Measurements from ENCODE around the gene H2AZ2. TPM values are rescaled to one million over a fixed set of nuclear protein-coding genes. Genes with fewer than 3 reads are reported as not detected.
"Not testable (repeated sequence)": the region's sequence is repeated elsewhere in the genome, so short reads cannot be mapped to it uniquely, and the experiment has no call there.

H2AZ2 gene
- total and polyA plus RNA-seq, 5 donors, result 163 to 233 (median 220) TPM

DNA sequence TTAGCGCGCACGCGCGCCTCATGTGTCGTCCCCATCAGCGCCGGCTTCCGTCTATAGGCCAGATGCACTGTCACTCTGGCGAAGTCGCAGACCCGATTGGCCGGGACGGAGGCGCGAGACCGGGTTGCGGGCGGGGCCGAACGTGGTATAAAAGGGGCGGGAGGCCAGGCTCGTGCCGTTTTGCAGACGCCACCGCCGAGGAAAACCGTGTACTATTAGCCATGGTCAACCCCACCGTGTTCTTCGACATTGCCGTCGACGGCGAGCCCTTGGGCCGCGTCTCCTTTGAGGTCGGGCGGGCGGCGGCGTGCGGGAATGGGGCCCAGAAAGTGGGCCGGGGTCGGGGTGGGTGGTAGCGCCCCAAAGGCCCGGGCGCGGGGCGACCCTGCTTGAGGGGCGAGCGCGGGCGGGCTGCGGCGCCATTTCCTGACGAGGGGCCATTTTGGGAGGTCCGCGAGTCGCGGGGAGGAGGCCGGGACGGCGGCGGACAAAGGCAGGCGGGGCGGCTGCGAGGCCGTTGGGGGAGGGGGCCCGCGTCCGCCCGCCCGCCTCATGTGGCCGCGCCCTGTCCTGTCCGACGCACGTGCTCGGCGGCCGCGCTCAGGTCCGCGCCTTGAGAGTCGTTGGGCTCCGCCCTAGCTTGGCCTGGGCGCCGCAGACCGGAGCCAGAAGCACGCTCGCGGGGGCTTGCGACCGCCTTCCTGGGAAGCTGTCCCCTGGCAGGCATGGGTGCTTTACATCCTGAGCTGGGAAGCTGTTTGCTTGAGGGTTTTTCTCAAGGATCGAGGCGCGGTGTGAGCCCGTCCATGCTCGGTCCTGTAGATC, 51.2 kb downstream of the H2AZ2 start, which contains the start of gene PPIA:
Gene PPIA, plus strand, starts transcription at position 178 of the 825 bp plus-strand sequence. Its CDS starts 44 bp downstream, at position 222.
- under 1% methylated on average over 99 of the region's 99 CpGs for WGBS
- H3K4me1 ChIP-seq (ENCODE audit: control insufficient read depth, insufficient read depth, low read length), result no peaks in the 10 kb centered on the region
- ATAC-seq (peak; percentile 96), DNase-seq (peak; percentile 99 to 100 (median 100))
- intact Hi-C loops (cut with DNase I), result loop anchor here in 1 of 4 donors (5.0 kb wide), 1 partner anchor 51 kb away; the partner anchor contains the start of gene H2AZ2
- H3K27me3 ChIP-seq (ENCODE audit: control insufficient read depth, insufficient read depth), result no peaks in the 10 kb centered on the region
- peak within 1 kb of the TSS; percentile 99 for H3K27ac ChIP-seq (ENCODE audit: low read length)
- H3K4me3 ChIP-seq (ENCODE audit: low read length), result peak within 1 kb of the TSS; percentile 83
- H3K9me3 ChIP-seq (ENCODE audit: control insufficient read depth, low read length), result no peaks in the 10 kb centered on the region

DNA sequence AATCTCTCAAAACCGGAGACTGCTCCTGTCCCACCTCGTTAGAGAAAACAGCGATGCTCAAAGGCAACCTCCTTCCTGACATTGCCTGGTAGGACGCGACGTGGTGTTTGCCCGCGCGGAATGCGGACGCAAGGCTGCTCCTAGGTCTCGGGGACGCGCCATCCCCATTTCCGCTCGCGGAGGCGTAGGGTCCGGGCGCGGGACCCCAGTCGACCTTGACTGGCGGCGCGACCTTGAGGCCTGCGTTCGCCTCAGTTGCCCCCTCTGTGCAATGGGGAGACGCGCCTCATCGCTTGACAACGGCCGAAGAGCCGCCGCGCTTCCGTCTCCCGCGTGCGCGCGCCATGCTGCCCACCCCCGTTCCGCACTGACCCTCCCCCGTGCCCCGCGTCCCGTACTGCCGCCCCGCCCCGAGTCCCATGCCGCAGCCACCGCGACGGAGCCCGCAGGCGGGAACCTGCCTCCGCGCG, 51.8 kb downstream of the H2AZ2 start:
- Histone ChIP-seq H3K27me3 (ENCODE audit: control insufficient read depth, insufficient read depth) (no peaks in the 10 kb centered on the region), H3K4me1 (ENCODE audit: control insufficient read depth, insufficient read depth, low read length) (no peaks in the 10 kb centered on the region), H3K4me3 (ENCODE audit: low read length) (peak overlapping the region; percentile 83), H3K27ac (ENCODE audit: low read length) (peak overlapping the region; percentile 14), H3K9me3 (ENCODE audit: control insufficient read depth, low read length) (no peaks in the 10 kb centered on the region)
- intact Hi-C loops (cut with DNase I), result loop anchor here in 1 of 4 donors (5.0 kb wide), 1 partner anchor 51 kb away; the partner anchor contains the start of gene H2AZ2
- ATAC-seq (peak; percentile 6 to 35), DNase-seq (no peak)
- under 1% methylated on average over 59 of the region's 59 CpGs for WGBS

DNA sequence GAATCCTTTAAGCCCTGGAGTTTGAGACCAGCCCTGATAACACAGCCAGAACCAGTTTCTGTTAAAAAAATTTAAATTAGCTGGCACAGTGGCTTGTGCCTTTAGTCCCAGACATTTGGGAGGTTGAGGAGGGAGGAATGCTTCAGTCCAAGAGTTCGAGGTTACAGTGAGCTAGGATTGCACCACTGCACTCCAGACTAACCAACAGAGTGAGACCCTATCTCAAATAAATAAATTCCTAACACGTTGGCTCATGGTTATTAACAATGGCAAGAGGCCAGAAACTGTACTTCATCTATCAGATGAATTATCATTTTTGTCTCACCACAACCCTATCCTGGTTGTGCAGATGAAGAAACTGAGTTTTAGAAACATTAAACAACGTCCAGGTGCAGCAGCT, 53.6 kb downstream of the H2AZ2 start:
- Histone ChIP-seq H3K4me1 (ENCODE audit: control insufficient read depth, insufficient read depth, low read length) (no peaks in the 10 kb centered on the region), H3K27ac (ENCODE audit: low read length) (no peak overlapping the region), H3K27me3 (ENCODE audit: control insufficient read depth, insufficient read depth) (no peaks in the 10 kb centered on the region), H3K9me3 (ENCODE audit: control insufficient read depth, low read length) (no peaks in the 10 kb centered on the region), H3K4me3 (ENCODE audit: low read length) (no peak overlapping the region)
- ATAC-seq (no peak), DNase-seq (no peak)
- intact Hi-C loops (cut with DNase I), result no loop called here
- WGBS, result 51% methylated on average over 3 of the region's 3 CpGs

DNA sequence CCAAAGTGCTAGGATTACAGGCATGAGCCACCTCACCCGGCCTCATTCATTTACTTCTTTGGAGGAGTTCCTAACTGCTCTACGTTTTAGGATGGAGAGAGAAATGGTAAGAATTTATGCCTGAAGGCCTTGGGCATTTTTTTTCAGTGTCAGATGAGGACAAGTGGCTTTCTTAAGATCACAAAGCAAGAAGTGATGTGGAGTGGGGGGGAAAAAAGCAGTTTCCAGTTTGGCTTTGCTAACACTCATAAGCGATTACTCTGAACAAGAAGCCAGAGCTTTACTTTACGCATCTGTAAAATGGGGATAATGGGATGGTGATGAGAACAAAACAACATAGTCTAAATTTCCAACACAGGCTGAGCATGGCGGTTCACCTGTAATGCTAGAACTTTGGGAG, 54.0 kb downstream of the H2AZ2 start:
- no peak for DNase-seq
- 74% methylated on average over 5 of the region's 5 CpGs for WGBS
- no peaks in the 10 kb centered on the region for H3K4me1 ChIP-seq (ENCODE audit: control insufficient read depth, insufficient read depth, low read length)
- H3K9me3 ChIP-seq (ENCODE audit: control insufficient read depth, low read length), result no peaks in the 10 kb centered on the region
- ATAC-seq, result no peak
- intact Hi-C loops (cut with DNase I), result no loop called here
- no peak overlapping the region for H3K4me3 ChIP-seq (ENCODE audit: low read length)
- H3K27me3 ChIP-seq (ENCODE audit: control insufficient read depth, insufficient read depth), result no peaks in the 10 kb centered on the region
- no peak overlapping the region for H3K27ac ChIP-seq (ENCODE audit: low read length)

DNA sequence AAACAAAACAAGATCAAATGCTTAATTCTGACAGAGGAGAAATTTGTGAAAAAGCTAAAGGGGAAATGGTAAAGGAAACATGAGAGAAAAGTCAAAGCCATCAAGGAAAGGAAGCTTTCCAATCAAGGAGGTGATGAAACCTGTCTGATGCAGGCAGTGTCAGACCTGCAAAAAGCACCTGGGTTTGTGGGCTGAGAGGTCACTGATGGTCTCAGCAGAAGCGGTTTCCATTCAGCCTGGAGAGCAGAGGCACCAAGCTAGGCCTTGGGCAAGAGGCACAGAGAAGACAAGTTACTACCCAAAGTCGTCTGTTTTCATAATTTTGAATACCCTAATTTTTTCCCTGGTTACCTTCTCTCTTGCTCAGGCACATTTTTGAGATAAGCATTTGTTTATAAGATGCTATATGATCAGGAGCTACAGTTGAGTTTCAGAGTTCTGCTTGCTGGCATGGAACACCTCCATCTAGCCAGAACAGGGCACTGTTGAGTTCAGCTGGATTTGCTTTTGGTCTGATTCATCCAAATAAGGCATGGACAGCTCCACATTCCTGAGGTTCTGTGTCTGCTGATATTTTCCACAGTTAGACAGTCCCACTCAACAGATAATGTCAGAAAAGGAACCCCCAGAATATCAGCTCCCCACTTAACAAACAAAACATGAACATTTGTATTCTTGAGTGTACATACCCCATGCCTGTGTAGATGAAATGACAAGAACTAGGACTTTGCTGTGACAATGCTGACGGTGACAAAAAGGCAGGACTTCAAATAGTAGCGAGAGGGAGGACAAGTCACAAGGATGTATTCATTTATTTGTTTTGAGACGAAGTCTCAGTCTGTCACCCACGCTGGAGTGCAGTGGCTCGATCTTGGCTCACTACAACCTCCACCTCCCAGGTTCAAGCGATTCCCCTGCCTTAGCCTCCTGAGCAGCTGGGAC, 56.3 kb downstream of the H2AZ2 start:
- intact Hi-C loops (cut with DNase I), result no loop called here

DNA sequence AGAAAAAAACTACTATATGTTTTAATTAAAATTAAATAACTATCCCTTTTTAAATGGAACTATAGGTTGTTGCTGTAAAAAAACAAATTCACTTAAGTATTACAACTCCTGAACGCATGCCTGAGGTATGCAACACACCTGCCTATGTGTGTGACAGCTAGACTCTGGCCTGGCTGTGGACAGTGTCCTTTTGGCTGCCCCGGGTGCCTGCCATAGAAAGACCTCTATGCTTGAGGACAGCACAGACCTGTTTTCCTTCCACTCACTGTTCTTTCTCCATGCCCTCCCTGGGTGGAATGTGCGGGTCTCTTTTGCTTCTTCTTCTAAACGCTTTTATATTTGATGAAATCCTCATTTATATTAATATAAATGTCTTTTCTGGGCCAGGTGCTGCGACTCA, 57.9 kb downstream of the H2AZ2 start:
- ATAC-seq, result no peak
- H3K4me1 ChIP-seq (ENCODE audit: control insufficient read depth, insufficient read depth, low read length), result no peaks in the 10 kb centered on the region
- intact Hi-C loops (cut with DNase I), result no loop called here
- no peak overlapping the region for H3K4me3 ChIP-seq (ENCODE audit: low read length)
- no peak for DNase-seq
- no peak overlapping the region for H3K27ac ChIP-seq (ENCODE audit: low read length)
- WGBS, result 89% methylated on average over 5 of the region's 5 CpGs
- no peaks in the 10 kb centered on the region for H3K27me3 ChIP-seq (ENCODE audit: control insufficient read depth, insufficient read depth)
- no peaks in the 10 kb centered on the region for H3K9me3 ChIP-seq (ENCODE audit: control insufficient read depth, low read length)

More for the DNA sequence above, 56.3 kb downstream of the H2AZ2 start:
- H3K9me3 ChIP-seq (ENCODE audit: control insufficient read depth, low read length), result no peaks in the 10 kb centered on the region
- H3K27ac ChIP-seq (ENCODE audit: low read length), result no peak overlapping the region
- DNase-seq (no peak), ATAC-seq (no peak)
- WGBS, result 82% methylated on average over 8 of the region's 8 CpGs
- H3K4me3 ChIP-seq (ENCODE audit: low read length), result no peak overlapping the region
- no peaks in the 10 kb centered on the region for H3K4me1 ChIP-seq (ENCODE audit: control insufficient read depth, insufficient read depth, low read length)
- H3K27me3 ChIP-seq (ENCODE audit: control insufficient read depth, insufficient read depth), result no peaks in the 10 kb centered on the region

DNA sequence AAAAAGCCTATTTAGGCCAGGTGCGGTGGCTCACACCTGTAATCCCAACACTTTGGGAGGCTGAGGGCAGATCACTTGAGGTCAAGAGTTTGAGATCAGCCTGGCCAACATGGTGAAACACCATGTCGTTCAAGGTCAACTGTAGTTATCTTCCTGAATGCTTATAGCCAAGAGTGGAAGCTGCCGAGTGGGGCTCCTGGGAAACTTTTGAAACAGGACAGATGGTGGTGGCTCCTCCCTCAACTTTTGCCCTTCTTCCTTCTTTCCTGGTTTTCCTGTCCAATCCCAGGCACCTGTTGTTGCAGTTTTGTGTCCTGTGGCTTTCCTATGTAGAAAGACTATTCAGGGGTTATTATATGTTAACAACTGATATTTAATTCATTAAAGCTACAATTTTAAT, 60.1 kb downstream of the H2AZ2 start:
- intact Hi-C loops (cut with DNase I), result no loop called here
- ATAC-seq, result no peak
- Histone ChIP-seq H3K9me3 (ENCODE audit: control insufficient read depth, low read length) (no peaks in the 10 kb centered on the region), H3K27me3 (ENCODE audit: control insufficient read depth, insufficient read depth) (no peaks in the 10 kb centered on the region), H3K4me1 (ENCODE audit: control insufficient read depth, insufficient read depth, low read length) (no peaks in the 10 kb centered on the region), H3K27ac (ENCODE audit: low read length) (no peak overlapping the region), H3K4me3 (ENCODE audit: low read length) (no peak overlapping the region)
- no peak for DNase-seq
- 49% methylated on average over 3 of the region's 3 CpGs for WGBS

DNA sequence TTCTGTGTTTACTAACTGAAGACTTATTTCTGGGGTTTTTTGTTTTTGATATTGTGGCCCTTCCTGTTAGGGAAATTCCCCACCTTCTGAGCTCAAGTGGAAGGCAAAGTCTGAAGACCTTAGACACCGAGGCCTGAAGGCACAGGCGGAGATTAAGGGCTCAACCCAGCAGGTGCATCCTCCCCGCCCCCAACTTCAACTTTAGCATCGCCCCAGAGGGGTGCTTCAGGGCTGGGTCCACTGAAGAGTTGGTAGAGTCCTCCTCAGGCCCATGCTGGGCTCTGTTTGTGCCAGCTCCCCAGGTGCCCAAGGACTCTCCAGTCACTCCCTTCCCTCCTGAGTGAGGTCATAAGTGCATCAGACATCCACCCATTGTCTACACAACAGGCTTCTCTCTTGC, 60.8 kb downstream of the H2AZ2 start:
- ATAC-seq, result peak in 1 of 2 donors; percentile 26
- intact Hi-C loops (cut with DNase I), result no loop called here
- no peak overlapping the region for H3K4me3 ChIP-seq (ENCODE audit: low read length)
- H3K27me3 ChIP-seq (ENCODE audit: control insufficient read depth, insufficient read depth), result no peaks in the 10 kb centered on the region
- no peaks in the 10 kb centered on the region for H3K9me3 ChIP-seq (ENCODE audit: control insufficient read depth, low read length)
- H3K4me1 ChIP-seq (ENCODE audit: control insufficient read depth, insufficient read depth, low read length), result no peaks in the 10 kb centered on the region
- no peak overlapping the region for H3K27ac ChIP-seq (ENCODE audit: low read length)
- 81% methylated on average over 4 of the region's 4 CpGs for WGBS
- DNase-seq, result no peak

DNA sequence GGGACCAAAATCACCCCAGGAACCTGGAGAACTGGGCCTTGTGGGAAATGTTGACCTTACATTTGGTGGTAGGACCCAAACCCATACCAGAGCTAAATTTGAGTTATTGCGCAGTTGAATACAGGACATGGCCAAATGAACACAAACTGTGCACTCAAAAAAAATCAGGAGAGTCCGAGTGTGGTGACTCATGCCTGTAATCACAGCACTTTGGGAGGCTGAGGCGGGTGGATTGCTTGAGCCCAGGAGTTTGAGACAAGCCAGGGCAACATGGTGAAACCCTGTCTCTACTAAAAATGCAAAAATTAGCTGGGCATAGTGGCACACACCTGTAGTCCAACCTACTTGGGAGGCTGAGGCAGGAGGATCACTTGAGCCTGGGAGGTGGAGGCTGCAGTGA, 62.7 kb downstream of the H2AZ2 start:
- DNase-seq; H3K4me3 ChIP-seq (ENCODE audit: low read length); H3K27me3 ChIP-seq (ENCODE audit: control insufficient read depth, insufficient read depth); H3K4me1 ChIP-seq (ENCODE audit: control insufficient read depth, insufficient read depth, low read length); ATAC-seq; intact Hi-C loops (cut with DNase I); H3K27ac ChIP-seq (ENCODE audit: low read length); H3K9me3 ChIP-seq (ENCODE audit: control insufficient read depth, low read length): not testable (repeated sequence)
- WGBS, result 91% methylated on average over 3 of the region's 3 CpGs

DNA sequence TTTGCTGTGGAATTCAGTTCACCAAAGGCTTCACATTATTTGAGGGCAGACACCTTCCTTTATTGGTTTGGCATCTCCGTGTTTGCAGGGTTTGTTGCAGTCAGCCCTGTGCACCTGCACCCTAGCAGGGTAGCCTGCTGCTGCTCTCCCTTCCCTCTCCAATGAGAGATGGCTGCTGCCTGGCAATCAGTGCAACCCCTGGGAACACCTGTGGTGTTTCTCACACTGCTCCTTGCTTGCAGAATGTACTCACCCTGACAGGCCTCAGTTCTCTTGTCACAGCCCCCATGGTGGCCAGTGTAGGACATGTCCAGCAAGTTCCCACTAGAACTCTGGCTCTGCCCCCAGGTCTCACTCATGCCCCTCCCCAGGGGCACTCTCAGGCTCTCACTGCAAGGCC, 63.5 kb downstream of the H2AZ2 start:
- H3K27me3 ChIP-seq (ENCODE audit: control insufficient read depth, insufficient read depth), result no peaks in the 10 kb centered on the region
- WGBS, result 77% methylated on average over 1 of the region's 1 CpG
- DNase-seq (no peak), ATAC-seq (peak in 1 of 2 donors; percentile 32)
- intact Hi-C loops (cut with DNase I), result no loop called here
- no peak overlapping the region for H3K4me3 ChIP-seq (ENCODE audit: low read length)
- H3K4me1 ChIP-seq (ENCODE audit: control insufficient read depth, insufficient read depth, low read length), result no peaks in the 10 kb centered on the region
- H3K27ac ChIP-seq (ENCODE audit: low read length), result no peak overlapping the region
- H3K9me3 ChIP-seq (ENCODE audit: control insufficient read depth, low read length), result no peaks in the 10 kb centered on the region

DNA sequence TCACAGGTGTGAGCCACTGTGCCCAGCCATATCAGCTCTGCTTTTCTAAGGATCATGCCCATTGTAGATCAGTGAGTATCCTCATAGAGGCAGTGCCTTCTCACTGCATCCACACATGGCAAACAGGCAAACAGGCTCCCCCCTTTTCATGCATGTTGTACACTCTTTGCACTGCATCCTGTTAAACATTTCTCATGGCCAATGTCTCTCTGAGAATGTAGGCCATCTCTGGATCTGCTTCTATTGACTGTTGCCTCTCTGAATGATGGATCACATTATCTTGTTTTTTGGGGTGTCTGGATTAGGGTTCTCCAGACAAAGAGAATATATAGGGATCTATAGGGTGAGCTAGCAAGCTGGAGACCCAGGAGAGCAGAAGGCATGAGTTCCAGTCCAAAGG, 64.5 kb downstream of the H2AZ2 start:
- intact Hi-C loops (cut with DNase I), result no loop called here

More for the DNA sequence above, 64.5 kb downstream of the H2AZ2 start:
- Histone ChIP-seq H3K27me3 (ENCODE audit: control insufficient read depth, insufficient read depth) (no peaks in the 10 kb centered on the region), H3K4me3 (ENCODE audit: low read length) (no peak overlapping the region), H3K4me1 (ENCODE audit: control insufficient read depth, insufficient read depth, low read length) (no peaks in the 10 kb centered on the region), H3K27ac (ENCODE audit: low read length) (no peak overlapping the region), H3K9me3 (ENCODE audit: control insufficient read depth, low read length) (no peaks in the 10 kb centered on the region)
- DNase-seq (no peak), ATAC-seq (no peak)

All from right cardiac atrium (tissue), 5 donors.